HCT116 (cell line): ENCODE results near the gene ENHO. TPM values are rescaled to one million over a fixed set of nuclear protein-coding genes. Genes with fewer than 3 reads are reported as not detected.

Source experiments
- ATAC-seq: fragments of 200-7000 bp; cut with Tn5 transposase; 2 replicates; pipeline ENCODE4 v1.9.1; 2020; ENCODE audit warnings: mild to moderate bottlenecking, moderate library complexity
- BruUV-seq: library from RNA; stranded (reverse); fragments of 400-500 nt; replicated peaks from 2 replicates; lab custom pipeline; 2021; lab: Mats Ljungman, UMichigan
- CTCF ChIA-PET: fragments of 300-600 bp; sonication (Branson Sonifier 250); formaldehyde crosslinking; loops from one replicate; lab custom pipeline; 2021; ENCODE audit warnings: antibody characterized with exemption; lab: Charles Lee
- POLR2A ChIA-PET: fragments of 300-600, 350-600 bp; sonication (Branson Sonifier 250); formaldehyde crosslinking; loops from one replicate; lab custom pipeline; 2021; ENCODE audit warnings: antibody characterized with exemption; lab: Charles Lee
- RAD21 ChIA-PET, 2 experiments: fragments of 300-600 bp; sonication (Branson Sonifier 250); formaldehyde crosslinking; loops; one replicate each; lab custom pipeline; 2023; ENCODE audit warnings: low total read pairs in 2 of 2; ENCODE audit not compliant: uncharacterized antibody in 2 of 2, unreplicated experiment in 2 of 2, low non-redundant PET in 1 of 2; lab: Charles Lee
- DNase-seq: peaks from one replicate; pipeline ENCODE4 v3.0.0-alpha.2; 2010; ENCODE audit warnings: low read depth, low spot score
- H2AFZ ChIP-seq: fragments of 200-600 bp; shearing (Covaris generic), sonication (generic); 2 replicates; pipeline ENCODE4 v1.6.1; 2017; ENCODE audit warnings: low read depth, mixed run types, mixed read lengths, antibody characterized with exemption, low read length; ENCODE audit not compliant: poor library complexity, severe bottlenecking
- H3K27ac ChIP-seq: 2 replicates; pipeline ENCODE4 v1.5.1; 2012; ENCODE audit warnings: low read depth, low read length
- H3K27me3 ChIP-seq: fragments of 200-600 bp; sonication (generic); 2 replicates; pipeline ENCODE4 v1.6.1; 2016; ENCODE audit warnings: mixed run types, low read length, mixed read lengths; ENCODE audit not compliant: insufficient read depth
- H3K36me3 ChIP-seq, 2 experiments: fragments of 200-500 bp in 1 of 2; fragments of 200-600 bp in 1 of 2; sonication (Bioruptor generic) in 1 of 2; sonication (generic) in 1 of 2; 2 replicates each; pipeline versions ENCODE4 v1.5.1 to v1.6.1; 2014 to 2016; ENCODE audit warnings: low read length in 2 of 2, inconsistent platforms in 1 of 2, mixed read lengths in 1 of 2, mixed run types in 1 of 2; ENCODE audit not compliant: insufficient read depth in 2 of 2, control insufficient read depth in 1 of 2
- H3K4me1 ChIP-seq, 2 experiments: fragments of 200-600 bp in 1 of 2; sonication (generic) in 1 of 2; 2 replicates each; pipeline versions ENCODE4 v1.5.1 to v1.6.1; 2012 to 2017; ENCODE audit warnings: low read length in 2 of 2, inconsistent platforms in 1 of 2, mild to moderate bottlenecking in 1 of 2, mixed read lengths in 1 of 2, mixed run types in 1 of 2, moderate library complexity in 1 of 2; ENCODE audit not compliant: insufficient read depth in 2 of 2, control insufficient read depth in 1 of 2
- H3K4me2 ChIP-seq: fragments of 200-600 bp; sonication (generic); 2 replicates; pipeline ENCODE4 v1.6.1; 2017; ENCODE audit warnings: mixed run types, low read length, mixed read lengths
- H3K4me3 ChIP-seq, 2 experiments: fragments of 200-600 bp in 1 of 2; sonication (generic) in 1 of 2; replicated peaks in 1 of 2; 2 replicates each; pipeline ENCODE4 v1.5.1; 2011 to 2016; ENCODE audit warnings: low read length in 2 of 2, control low read depth in 1 of 2, low read depth in 1 of 2, mild to moderate bottlenecking in 1 of 2, mixed read lengths in 1 of 2, mixed run types in 1 of 2
- H3K79me2 ChIP-seq: fragments of 200-600 bp; sonication (generic); 2 replicates; pipeline ENCODE4 v1.6.1; 2017; ENCODE audit warnings: mild to moderate bottlenecking, mixed run types, low read length, moderate library complexity, mixed read lengths; ENCODE audit not compliant: insufficient read depth
- H3K9ac ChIP-seq: fragments of 200-600 bp; sonication (generic); 2 replicates; pipeline ENCODE4 v1.6.1; 2016; ENCODE audit warnings: low read length, mixed read lengths
- H3K9me2 ChIP-seq: fragments of 200-600 bp; sonication (generic), shearing (Covaris generic); 2 replicates; pipeline ENCODE4 v1.6.1; 2017; ENCODE audit warnings: mixed run types, mild to moderate bottlenecking, moderate library complexity; ENCODE audit not compliant: insufficient read depth
- H3K9me3 ChIP-seq, 2 experiments: fragments of 200-500 bp in 1 of 2; fragments of 200-600 bp in 1 of 2; sonication (Bioruptor generic) in 1 of 2; sonication (generic) in 1 of 2; 2 replicates each; pipeline ENCODE4 v1.6.1; 2014 to 2017; ENCODE audit warnings: low read length in 2 of 2, mixed read lengths in 2 of 2, inconsistent platforms in 1 of 2, low read depth in 1 of 2, mild to moderate bottlenecking in 1 of 2, mixed run types in 1 of 2, moderate library complexity in 1 of 2; ENCODE audit not compliant: control insufficient read depth in 1 of 2, insufficient read depth in 1 of 2
- H4K20me1 ChIP-seq: fragments of 200-600 bp; sonication (generic), shearing (Covaris generic); 2 replicates; pipeline ENCODE4 v1.6.1; 2017; ENCODE audit warnings: mixed run types, mild to moderate bottlenecking, moderate library complexity; ENCODE audit not compliant: insufficient read depth
- ATF3 ChIP-seq: IDR thresholded peaks from 2 replicates; pipeline ENCODE4 v1.6.1; 2012
- CBX3 ChIP-seq: IDR thresholded peaks from 2 replicates; pipeline ENCODE4 v1.6.1; 2012; ENCODE audit warnings: low read depth
- CEBPB ChIP-seq: IDR thresholded peaks from 2 replicates; pipeline ENCODE4 v1.6.1; 2012; ENCODE audit warnings: low read depth
- EGR1 ChIP-seq: IDR thresholded peaks from 2 replicates; pipeline ENCODE4 v1.6.1; 2012; ENCODE audit warnings: low read depth
- ELF1 ChIP-seq: IDR thresholded peaks from 2 replicates; pipeline ENCODE4 v1.6.1; 2012; ENCODE audit warnings: low read depth, borderline replicate concordance
- EZH2 ChIP-seq: fragments of 200-600 bp; sonication (generic); IDR thresholded peaks from 2 replicates; pipeline ENCODE4 v1.6.1; 2017; ENCODE audit warnings: antibody characterized with exemption, mixed run types
- EZH2phosphoT487 ChIP-seq: fragments of 200-600 bp; IDR thresholded peaks from 2 replicates; pipeline ENCODE4 v1.6.1; 2018; ENCODE audit warnings: antibody characterized with exemption, borderline replicate concordance
- FOSL1 ChIP-seq: IDR thresholded peaks from 2 replicates; pipeline ENCODE4 v1.6.1; 2012; ENCODE audit warnings: low read depth
- MAX ChIP-seq: IDR thresholded peaks from 2 replicates; pipeline ENCODE4 v1.6.1; 2012
- POLR2A ChIP-seq: IDR thresholded peaks from 2 replicates; pipeline ENCODE4 v1.7.0; 2011; ENCODE audit warnings: borderline replicate concordance; ENCODE audit not compliant: insufficient read depth, insufficient read length; ENCODE audit errors: extremely low read depth
- RAD21 ChIP-seq: IDR thresholded peaks from 2 replicates; pipeline ENCODE4 v1.6.1; 2012; ENCODE audit warnings: low read depth, mild to moderate bottlenecking
- SIN3A ChIP-seq: IDR thresholded peaks from 2 replicates; pipeline ENCODE4 v1.6.1; 2012; ENCODE audit warnings: low read depth
- SP1 ChIP-seq: IDR thresholded peaks from 2 replicates; pipeline ENCODE4 v1.6.1; 2012; ENCODE audit warnings: low read depth
- SRF ChIP-seq: IDR thresholded peaks from 2 replicates; pipeline ENCODE4 v1.6.1; 2012; ENCODE audit warnings: low read depth
- ZBTB33 ChIP-seq: IDR thresholded peaks from 2 replicates; pipeline ENCODE4 v1.6.1; 2011; ENCODE audit warnings: mild to moderate bottlenecking, low read length, moderate library complexity; ENCODE audit not compliant: insufficient replicate concordance; ENCODE audit errors: extremely low read depth
- ZNF274 ChIP-seq: fragments of 200-500 bp; sonication (Bioruptor generic); IDR thresholded peaks from 2 replicates; pipeline ENCODE4 v1.6.1; 2014; ENCODE audit warnings: mild to moderate bottlenecking, low read depth, low read length, inconsistent platforms
- intact Hi-C: fragments of 100-400 bp; cut with micrococcal nuclease; formaldehyde crosslinking; loops from 2 replicates; pipeline ENCODE4 v1.10.0; 2022
- total RNA-seq: library from RNA; stranded (reverse); gene quantifications from one replicate; pipeline ENCODE4 v1.2.1, GENCODE V29; 2021; ENCODE audit not compliant: unreplicated experiment

ENHO gene
- total RNA-seq, 1 experiment from 2014 or later = 6.1 TPM

GRCh38 chr9:34565856-34566255, 43.1 kb upstream of the ENHO start (continued):
- TF ChIP-seq MAX (no peak), CBX3 (no peak)

GRCh38 chr9:34564617-34565016, 41.8 kb upstream of the ENHO start:
- no peak for DNase-seq
- H3K27me3 ChIP-seq = no peaks in the 10 kb centered on the region
- H3K9ac ChIP-seq = no peak overlapping the region
- no peak overlapping the region for H3K27ac ChIP-seq
- ChIA-PET RAD21 (no interaction called here), POLR2A (no interaction called here), CTCF (no interaction called here)
- no peaks in the 10 kb centered on the region for H3K9me2 ChIP-seq
- H3K79me2 ChIP-seq = no peaks in the 10 kb centered on the region
- H3K9me3 ChIP-seq = no peaks in the 10 kb centered on the region
- TF ChIP-seq EZH2phosphoT487 (no peak), SIN3A (no peak), FOSL1 (no peak), ZNF274 (no peak), POLR2A (no peak), SP1 (no peak)
- H3K36me3 ChIP-seq = no peaks in the 10 kb centered on the region
- intact Hi-C loops = no loop called here
- no peak for ATAC-seq
- H3K4me3 ChIP-seq = no peak overlapping the region
- no peak overlapping the region for H2AFZ ChIP-seq
- no peaks in the 10 kb centered on the region for H3K4me1 ChIP-seq
- H4K20me1 ChIP-seq = no peaks in the 10 kb centered on the region
- no peak overlapping the region for H3K4me2 ChIP-seq
- no TSS peak for BruUV-seq

- H3K27ac ChIP-seq = no peak overlapping the region
- H3K4me2 ChIP-seq = no peak overlapping the region
- RAD21 ChIA-PET = no interaction called here
- no peaks in the 10 kb centered on the region for H3K4me1 ChIP-seq
- no peak overlapping the region for H3K9ac ChIP-seq
- H2AFZ ChIP-seq = no peak overlapping the region
- POLR2A ChIA-PET = no interaction called here
- intact Hi-C loops = no loop called here
- no peaks in the 10 kb centered on the region for H3K9me2 ChIP-seq
- no peaks in the 10 kb centered on the region for H3K27me3 ChIP-seq
- no peaks in the 10 kb centered on the region for H3K9me3 ChIP-seq
- H3K36me3 ChIP-seq = no peaks in the 10 kb centered on the region
- ATAC-seq (no peak), DNase-seq (no peak)
- CTCF ChIA-PET = interaction anchor here (1.2 kb wide), 1 partner anchor 28 kb away, joined by 4 read pairs; no protein-coding TSS in a partner anchor
- H3K4me3 ChIP-seq = no peak overlapping the region
- H4K20me1 ChIP-seq = no peaks in the 10 kb centered on the region
- no peaks in the 10 kb centered on the region for H3K79me2 ChIP-seq
- no TSS peak for BruUV-seq
- TF ChIP-seq EGR1 = no peak
- no peak for TF ChIP-seq SRF
- no peak for TF ChIP-seq ZBTB33
- no peak for TF ChIP-seq CEBPB
- TF ChIP-seq ATF3 = no peak
- no peak for TF ChIP-seq ELF1
- no peak for TF ChIP-seq CBX3
- TF ChIP-seq EZH2 = no peak
- no peak for TF ChIP-seq RAD21
Measured at GRCh38 chr9:34563262-34563661, 40.5 kb upstream of the ENHO start.
